GM19238 (cell line): ENCODE measurements around the gene TMIE.
"Not testable (repeated sequence)": the region's sequence is repeated elsewhere in the genome, so short reads cannot be mapped to it uniquely, and the experiment has no call there.

Experiments
- DNase-seq: peaks from one replicate; pipeline ENCODE4 v3.0.0; 2011; ENCODE audit warnings: low spot score; ENCODE audit not compliant: insufficient read length

TMIE gene

GRCh38 chr3:46685446-46685845, 15.7 kb upstream of the TMIE start:
- DNase-seq: no peak

GRCh38 chr3:46690798-46691197, 10.4 kb upstream of the TMIE start:
- no peak for DNase-seq

DNA sequence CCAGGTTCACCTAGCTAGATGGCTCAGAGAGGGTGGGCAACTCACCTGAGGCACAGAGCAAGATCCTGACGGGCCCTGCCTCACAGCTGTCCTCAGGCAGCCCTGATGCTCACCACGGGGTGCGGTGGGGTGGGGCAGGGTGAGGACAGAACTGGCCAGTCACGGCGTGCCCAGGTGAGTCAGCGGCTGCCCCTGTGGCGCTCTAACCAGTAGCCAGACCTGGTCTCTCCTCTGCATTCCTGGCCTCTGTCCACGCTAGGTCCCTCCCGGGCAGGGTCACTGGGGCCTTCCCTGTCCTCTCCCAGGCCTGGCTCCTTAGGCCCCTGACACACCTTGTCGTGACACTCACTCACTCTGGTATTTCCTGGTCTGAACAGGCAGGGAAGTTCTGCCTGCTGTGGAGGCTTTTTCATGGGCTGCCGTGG, 8.6 kb upstream of the TMIE start:
- no peak for DNase-seq

- peak; percentile 54 for DNase-seq
Measured at GRCh38 chr3:46693038-46693891, 7.9 kb upstream of the TMIE start, which contains the start of gene ALS2CL. TSS of gene ALS2CL (minus strand) at chr3:46693679. CDS start at chr3:46689440, 4,239 bp downstream.

GRCh38 chr3:46693892-46694226, 7.3 kb upstream of the TMIE start:
- no peak for DNase-seq

GRCh38 chr3:46694520-46694919, 6.7 kb upstream of the TMIE start:
- no peak for DNase-seq

- DNase-seq: peak; percentile 24
Measured at GRCh38 chr3:46695177-46695961, 5.8 kb upstream of the TMIE start.

- DNase-seq: no peak
Measured at GRCh38 chr3:46695962-46696894, 5.0 kb upstream of the TMIE start.

- no peak for DNase-seq
Measured at GRCh38 chr3:46699676-46700523, 1.3 kb upstream of the TMIE start.

DNA sequence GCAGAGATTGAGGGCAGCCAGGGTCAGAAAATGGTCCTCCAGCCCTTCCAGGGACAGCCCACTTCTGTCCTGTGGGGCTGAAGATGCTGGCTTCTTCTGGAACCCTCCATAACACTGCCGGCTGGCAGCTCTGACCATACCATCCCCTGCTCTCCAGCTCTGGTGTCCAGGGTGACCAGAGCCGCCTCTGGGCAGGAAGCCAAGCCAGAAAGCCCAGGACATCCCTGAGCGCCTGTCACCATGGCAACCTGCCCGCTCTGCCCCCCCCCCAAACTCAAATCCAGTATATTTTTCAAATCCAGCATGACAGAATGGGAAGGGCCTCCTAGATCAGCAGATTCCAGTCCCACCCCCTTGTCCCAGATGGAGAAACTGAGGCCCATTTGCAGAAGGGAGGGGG, 420 bp upstream of the TMIE start:
- no peak for DNase-seq

GRCh38 chr3:46702246-46703012, 1.2 kb downstream of the TMIE start:
- DNase-seq: no peak

DNA sequence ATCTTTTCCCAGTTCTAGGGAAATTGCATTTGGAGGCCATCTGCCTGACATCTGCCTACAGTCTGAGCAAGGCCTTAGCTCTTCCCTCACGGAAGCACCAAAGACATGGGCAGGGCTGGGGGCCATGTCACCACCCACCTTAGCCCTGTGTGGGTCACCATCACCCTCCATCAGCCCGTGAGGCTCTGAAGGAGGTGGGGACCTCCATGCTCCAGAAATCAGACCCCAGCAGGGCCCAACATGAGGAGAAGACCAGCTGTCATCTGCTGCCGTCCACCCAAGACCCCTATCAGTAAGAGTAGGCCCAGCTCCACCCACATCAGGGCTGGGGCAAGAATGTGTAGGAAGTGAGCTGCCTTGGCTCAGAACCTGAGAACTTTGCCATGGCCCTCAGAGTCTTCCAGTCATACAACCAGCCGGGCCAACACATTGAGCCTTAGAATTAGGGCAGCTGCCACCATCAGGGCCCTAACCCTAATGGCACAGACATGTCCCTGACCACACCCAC, 1.9 kb downstream of the TMIE start:
- DNase-seq: no peak

DNA sequence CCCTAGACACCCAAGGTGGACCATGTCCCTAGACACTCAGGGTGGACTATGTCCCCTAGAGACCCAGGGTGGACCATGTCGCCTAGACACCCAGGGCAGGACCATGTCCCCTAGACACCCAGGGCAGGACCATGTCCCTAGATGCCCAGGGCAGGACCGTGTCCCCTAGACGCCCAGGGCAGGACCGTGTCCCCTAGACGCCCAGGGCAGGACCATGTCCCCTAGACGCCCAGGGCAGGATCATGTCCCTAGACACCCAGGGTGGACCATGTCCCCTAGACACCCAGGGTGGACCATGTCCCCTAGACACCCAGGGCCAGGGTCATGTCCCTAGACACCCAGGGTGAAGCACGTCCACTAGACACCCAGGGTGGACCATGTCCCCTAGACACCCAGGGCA, 3.2 kb downstream of the TMIE start:
- DNase-seq: not testable (repeated sequence)

DNA sequence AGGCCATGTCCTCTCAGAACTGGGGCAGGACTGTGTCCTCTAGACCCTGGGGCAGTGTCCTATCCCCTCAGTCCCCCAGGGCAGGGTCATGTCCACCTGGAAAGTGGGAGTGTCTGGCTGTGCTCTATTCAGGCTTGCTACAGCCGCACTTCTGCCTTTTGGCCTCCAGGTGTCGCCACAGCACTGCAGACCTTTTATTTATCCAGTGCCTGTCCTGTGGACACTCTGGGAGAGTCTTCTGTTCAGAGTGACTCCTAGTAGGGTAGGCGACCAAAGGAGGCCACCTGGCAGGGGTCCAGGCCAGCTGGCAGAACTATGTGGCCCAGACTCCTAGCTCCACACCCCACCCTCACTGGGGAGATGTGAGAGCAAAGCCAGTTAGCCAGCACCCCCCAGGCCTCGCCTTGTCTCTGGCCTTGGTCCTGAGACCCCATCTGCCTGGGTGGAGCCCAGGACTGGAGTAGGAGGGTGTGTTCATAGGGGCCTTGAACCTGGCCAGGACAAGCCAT, 3.9 kb downstream of the TMIE start:
- DNase-seq: peak; percentile 66

DNA sequence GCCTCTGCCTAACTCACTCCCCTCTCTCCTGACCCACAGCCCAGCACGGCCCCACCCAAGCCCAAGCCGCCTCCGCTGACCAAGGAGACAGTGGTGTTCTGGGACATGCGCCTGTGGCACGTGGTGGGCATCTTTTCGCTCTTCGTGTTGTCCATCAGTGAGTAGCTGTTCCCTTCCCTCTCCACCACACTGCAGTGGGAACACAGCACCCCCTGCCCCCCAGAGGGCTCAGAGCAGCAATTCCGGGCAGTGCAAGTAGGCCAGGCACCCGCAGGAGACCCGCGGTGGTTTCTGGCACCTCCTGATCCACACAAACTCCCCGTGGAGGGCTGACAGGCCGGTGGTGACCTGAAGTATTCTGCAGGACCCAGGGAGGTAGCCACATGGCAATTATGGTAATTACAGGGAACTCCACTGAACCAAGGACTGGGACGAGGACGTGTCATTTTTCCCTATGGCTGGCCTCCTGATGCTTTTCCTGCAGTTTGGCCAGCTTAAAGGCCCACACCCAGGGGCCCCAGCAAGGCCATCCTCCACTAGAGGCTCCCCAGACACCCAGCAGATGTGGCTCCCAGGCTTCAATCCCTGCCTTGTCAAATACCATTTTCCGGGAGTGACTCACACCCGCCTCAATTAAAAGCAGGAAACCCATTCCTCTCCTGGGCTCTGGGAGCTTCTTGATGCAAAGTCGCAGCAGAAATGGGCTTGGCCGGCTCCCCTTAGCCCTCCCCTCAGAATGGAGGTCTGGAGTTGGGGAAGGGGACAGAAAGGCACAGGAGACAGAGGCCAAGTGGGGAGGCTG, 4.8 kb downstream of the TMIE start:
- no peak for DNase-seq

- DNase-seq: no peak
Measured at GRCh38 chr3:46706771-46707582, 5.8 kb downstream of the TMIE start.

DNA sequence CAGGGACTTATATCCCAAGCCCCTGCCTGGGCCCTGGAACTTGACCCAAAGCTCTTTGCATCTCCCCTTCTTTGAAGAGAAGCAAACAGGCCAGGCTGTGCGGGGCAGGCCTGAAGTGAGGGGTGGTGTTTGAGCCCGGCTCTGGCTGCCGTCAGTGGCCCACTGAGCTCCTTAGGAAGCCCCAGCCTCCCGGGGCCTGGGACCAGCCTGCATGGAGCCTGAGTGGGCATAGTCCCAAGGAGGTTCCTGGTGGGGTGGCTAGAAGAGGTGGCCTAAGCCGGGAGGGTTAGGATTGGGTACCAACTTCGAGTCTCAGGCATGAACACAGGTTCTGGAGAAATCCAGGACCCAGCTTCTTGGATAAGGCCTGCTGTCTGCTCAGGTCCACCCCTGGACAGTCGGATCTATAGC, 6.4 kb downstream of the TMIE start:
- DNase-seq: no peak
